ENCODE results near the gene FAM98A. TPM values are rescaled to one million over a fixed set of nuclear protein-coding genes. Genes with fewer than 3 reads are reported as not detected.

Gene FAM98A
- polyA plus RNA-seq, 2 donors = 10.8 to 17.7 TPM

- Histone ChIP-seq H3K4me1 (ENCODE audit: control insufficient read depth in 2 of 2, insufficient read depth in 2 of 2, low read length in 1 of 2) (no peaks in the 10 kb centered on the region), H3K4me3 (ENCODE audit: low read depth in 1 of 2, low read length in 2 of 2) (no peak overlapping the region), H3K9me3 (ENCODE audit: control insufficient read depth in 2 of 2, insufficient read depth in 1 of 2, low read depth in 1 of 2, low read length in 1 of 2) (no peaks in the 10 kb centered on the region), H3K27me3 (ENCODE audit: control insufficient read depth in 1 of 2, insufficient read depth in 2 of 2, low read length in 2 of 2) (no peaks in the 10 kb centered on the region), H3K27ac (ENCODE audit: low read depth in 2 of 2, low read length in 1 of 2) (no peak overlapping the region), H3K36me3 (ENCODE audit: control insufficient read depth in 2 of 2, insufficient read depth in 2 of 2, low read length in 1 of 2) (no peaks in the 10 kb centered on the region)
- WGBS, 2 donors = 90% methylated on average over 1 of the region's 1 CpG
Measured at GRCh38 chr2:33617989-33618388, 18.9 kb upstream of the FAM98A start.

GRCh38 chr2:33617401-33617800, 18.3 kb upstream of the FAM98A start:
- H3K4me3 ChIP-seq (ENCODE audit: low read depth in 1 of 2, low read length in 2 of 2) = no peak overlapping the region
- H3K27ac ChIP-seq (ENCODE audit: low read depth in 2 of 2, low read length in 1 of 2) = no peak overlapping the region
- no peaks in the 10 kb centered on the region for H3K36me3 ChIP-seq (ENCODE audit: control insufficient read depth in 2 of 2, insufficient read depth in 2 of 2, low read length in 1 of 2)
- H3K27me3 ChIP-seq (ENCODE audit: control insufficient read depth in 1 of 2, insufficient read depth in 2 of 2, low read length in 2 of 2) = no peaks in the 10 kb centered on the region
- no peaks in the 10 kb centered on the region for H3K4me1 ChIP-seq (ENCODE audit: control insufficient read depth in 2 of 2, insufficient read depth in 2 of 2, low read length in 1 of 2)
- no peaks in the 10 kb centered on the region for H3K9me3 ChIP-seq (ENCODE audit: control insufficient read depth in 2 of 2, insufficient read depth in 1 of 2, low read depth in 1 of 2, low read length in 1 of 2)
- 71 to 81% methylated on average over 2 of the region's 2 CpGs for whole genome bisulfite sequencing, 2 donors

GRCh38 chr2:33616873-33617272, 17.8 kb upstream of the FAM98A start:
- no peaks in the 10 kb centered on the region for H3K27me3 ChIP-seq (ENCODE audit: control insufficient read depth in 1 of 2, insufficient read depth in 2 of 2, low read length in 2 of 2)
- 58 to 72% methylated on average over 2 of the region's 2 CpGs for WGBS, 2 donors
- no peaks in the 10 kb centered on the region for H3K4me1 ChIP-seq (ENCODE audit: control insufficient read depth in 2 of 2, insufficient read depth in 2 of 2, low read length in 1 of 2)
- H3K27ac ChIP-seq (ENCODE audit: low read depth in 2 of 2, low read length in 1 of 2) = no peak overlapping the region
- H3K4me3 ChIP-seq (ENCODE audit: low read depth in 1 of 2, low read length in 2 of 2) = no peak overlapping the region
- H3K36me3 ChIP-seq (ENCODE audit: control insufficient read depth in 2 of 2, insufficient read depth in 2 of 2, low read length in 1 of 2) = no peaks in the 10 kb centered on the region
- no peaks in the 10 kb centered on the region for H3K9me3 ChIP-seq (ENCODE audit: control insufficient read depth in 2 of 2, insufficient read depth in 1 of 2, low read depth in 1 of 2, low read length in 1 of 2)

GRCh38 chr2:33614190-33614589, 15.1 kb upstream of the FAM98A start:
- Histone ChIP-seq H3K36me3 (ENCODE audit: control insufficient read depth in 2 of 2, insufficient read depth in 2 of 2, low read length in 1 of 2) (no peaks in the 10 kb centered on the region), H3K4me3 (ENCODE audit: low read depth in 1 of 2, low read length in 2 of 2) (no peak overlapping the region), H3K9me3 (ENCODE audit: control insufficient read depth in 2 of 2, insufficient read depth in 1 of 2, low read depth in 1 of 2, low read length in 1 of 2) (no peaks in the 10 kb centered on the region), H3K27me3 (ENCODE audit: control insufficient read depth in 1 of 2, insufficient read depth in 2 of 2, low read length in 2 of 2) (no peaks in the 10 kb centered on the region), H3K27ac (ENCODE audit: low read depth in 2 of 2, low read length in 1 of 2) (no peak overlapping the region), H3K4me1 (ENCODE audit: control insufficient read depth in 2 of 2, insufficient read depth in 2 of 2, low read length in 1 of 2) (no peaks in the 10 kb centered on the region)

- Histone ChIP-seq H3K4me1 (ENCODE audit: control insufficient read depth in 2 of 2, insufficient read depth in 2 of 2, low read length in 1 of 2) (peaks cover 0 to 3% of the 10 kb centered on the region in 2 donors), H3K36me3 (ENCODE audit: control insufficient read depth in 2 of 2, insufficient read depth in 2 of 2, low read length in 1 of 2) (no peaks in the 10 kb centered on the region), H3K27me3 (ENCODE audit: control insufficient read depth in 1 of 2, insufficient read depth in 2 of 2, low read length in 2 of 2) (no peaks in the 10 kb centered on the region), H3K9me3 (ENCODE audit: control insufficient read depth in 2 of 2, insufficient read depth in 1 of 2, low read depth in 1 of 2, low read length in 1 of 2) (no peaks in the 10 kb centered on the region), H3K4me3 (ENCODE audit: low read depth in 1 of 2, low read length in 2 of 2) (no peak overlapping the region), H3K27ac (ENCODE audit: low read depth in 2 of 2, low read length in 1 of 2) (no peak overlapping the region)
- WGBS, 2 donors = 66 to 71% methylated on average over 2 of the region's 2 CpGs
Measured at GRCh38 chr2:33607905-33608304, 8.8 kb upstream of the FAM98A start.

GRCh38 chr2:33607251-33607721, 8.2 kb upstream of the FAM98A start:
- H3K27ac ChIP-seq (ENCODE audit: low read depth in 2 of 2, low read length in 1 of 2) = no peak overlapping the region
- no peaks in the 10 kb centered on the region for H3K36me3 ChIP-seq (ENCODE audit: control insufficient read depth in 2 of 2, insufficient read depth in 2 of 2, low read length in 1 of 2)
- no peak overlapping the region for H3K4me3 ChIP-seq (ENCODE audit: low read depth in 1 of 2, low read length in 2 of 2)
- no peaks in the 10 kb centered on the region for H3K27me3 ChIP-seq (ENCODE audit: control insufficient read depth in 1 of 2, insufficient read depth in 2 of 2, low read length in 2 of 2)
- H3K9me3 ChIP-seq (ENCODE audit: control insufficient read depth in 2 of 2, insufficient read depth in 1 of 2, low read depth in 1 of 2, low read length in 1 of 2) = no peaks in the 10 kb centered on the region
- 56 to 66% methylated on average over 4 of the region's 4 CpGs for WGBS, 2 donors
- peaks cover 0 to 3% of the 10 kb centered on the region in 2 donors for H3K4me1 ChIP-seq (ENCODE audit: control insufficient read depth in 2 of 2, insufficient read depth in 2 of 2, low read length in 1 of 2)

DNA sequence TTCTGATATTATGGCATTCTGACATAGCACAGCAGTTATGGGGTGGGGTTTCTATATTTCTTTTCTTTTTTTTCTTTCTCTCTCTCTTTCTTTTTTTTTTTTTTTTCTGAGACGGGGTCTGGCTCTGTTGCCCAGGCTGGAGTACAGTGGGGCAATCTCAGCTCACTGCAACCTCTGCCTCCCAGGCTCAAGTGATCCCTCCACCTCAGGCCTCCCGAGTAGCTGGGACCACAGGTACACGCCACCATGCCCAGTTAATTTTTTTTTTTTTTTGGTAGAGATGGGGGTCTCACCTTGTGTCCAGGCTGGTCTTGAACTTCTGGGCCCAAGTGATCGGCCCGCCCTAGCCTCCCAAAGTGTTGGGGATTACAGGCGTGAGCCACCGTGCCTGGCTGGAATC, 7.5 kb upstream of the FAM98A start:
- H3K27ac ChIP-seq (ENCODE audit: low read depth in 2 of 2, low read length in 1 of 2) = no peak overlapping the region
- H3K27me3 ChIP-seq (ENCODE audit: control insufficient read depth in 1 of 2, insufficient read depth in 2 of 2, low read length in 2 of 2) = no peaks in the 10 kb centered on the region
- no peak overlapping the region for H3K4me3 ChIP-seq (ENCODE audit: low read depth in 1 of 2, low read length in 2 of 2)
- H3K36me3 ChIP-seq (ENCODE audit: control insufficient read depth in 2 of 2, insufficient read depth in 2 of 2, low read length in 1 of 2) = no peaks in the 10 kb centered on the region
- H3K9me3 ChIP-seq (ENCODE audit: control insufficient read depth in 2 of 2, insufficient read depth in 1 of 2, low read depth in 1 of 2, low read length in 1 of 2) = no peaks in the 10 kb centered on the region
- WGBS, 2 donors = 95 to 97% methylated on average over 7 of the region's 7 CpGs
- H3K4me1 ChIP-seq (ENCODE audit: control insufficient read depth in 2 of 2, insufficient read depth in 2 of 2, low read length in 1 of 2) = peaks cover 0 to 3% of the 10 kb centered on the region in 2 donors

- WGBS, 2 donors = 88% methylated on average over 4 of the region's 4 CpGs
Measured at GRCh38 chr2:33606100-33606499, 7.0 kb upstream of the FAM98A start.

DNA sequence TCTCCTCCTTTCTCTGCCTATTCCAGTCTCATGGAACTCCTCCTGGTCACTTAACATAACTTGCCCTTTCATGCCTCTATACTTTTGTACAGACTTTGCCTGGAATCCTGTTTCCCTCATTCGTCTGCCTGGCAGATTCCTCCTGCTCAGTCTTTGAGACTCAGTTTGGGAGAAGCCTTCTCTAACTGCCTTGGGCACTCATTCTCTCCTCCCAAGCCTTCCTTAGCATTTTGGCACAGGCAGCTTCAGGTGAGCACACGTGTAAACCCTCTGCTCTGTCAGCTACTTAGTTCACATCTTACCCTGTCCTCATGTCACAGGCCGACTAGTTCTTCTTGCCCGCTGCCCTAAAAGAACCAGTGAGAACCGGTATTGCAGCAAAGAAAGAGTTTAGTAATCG, 6.0 kb upstream of the FAM98A start:
- H3K36me3 ChIP-seq (ENCODE audit: control insufficient read depth in 2 of 2, insufficient read depth in 2 of 2, low read length in 1 of 2) = no peaks in the 10 kb centered on the region
- H3K27ac ChIP-seq (ENCODE audit: low read depth in 2 of 2, low read length in 1 of 2) = peak overlapping the region; percentile 27 to 67
- 48 to 50% methylated on average over 6 of the region's 6 CpGs for WGBS, 2 donors
- peaks cover 0 to 3% of the 10 kb centered on the region in 2 donors for H3K4me1 ChIP-seq (ENCODE audit: control insufficient read depth in 2 of 2, insufficient read depth in 2 of 2, low read length in 1 of 2)
- H3K27me3 ChIP-seq (ENCODE audit: control insufficient read depth in 1 of 2, insufficient read depth in 2 of 2, low read length in 2 of 2) = no peaks in the 10 kb centered on the region
- no peak overlapping the region for H3K4me3 ChIP-seq (ENCODE audit: low read depth in 1 of 2, low read length in 2 of 2)
- no peaks in the 10 kb centered on the region for H3K9me3 ChIP-seq (ENCODE audit: control insufficient read depth in 2 of 2, insufficient read depth in 1 of 2, low read depth in 1 of 2, low read length in 1 of 2)

More at GRCh38 chr2:33606100-33606499, 7.0 kb upstream of the FAM98A start:
- Histone ChIP-seq H3K27ac (ENCODE audit: low read depth in 2 of 2, low read length in 1 of 2) (no peak overlapping the region), H3K4me1 (ENCODE audit: control insufficient read depth in 2 of 2, insufficient read depth in 2 of 2, low read length in 1 of 2) (peaks cover 0 to 3% of the 10 kb centered on the region in 2 donors), H3K27me3 (ENCODE audit: control insufficient read depth in 1 of 2, insufficient read depth in 2 of 2, low read length in 2 of 2) (no peaks in the 10 kb centered on the region), H3K36me3 (ENCODE audit: control insufficient read depth in 2 of 2, insufficient read depth in 2 of 2, low read length in 1 of 2) (no peaks in the 10 kb centered on the region), H3K9me3 (ENCODE audit: control insufficient read depth in 2 of 2, insufficient read depth in 1 of 2, low read depth in 1 of 2, low read length in 1 of 2) (no peaks in the 10 kb centered on the region), H3K4me3 (ENCODE audit: low read depth in 1 of 2, low read length in 2 of 2) (no peak overlapping the region)

DNA sequence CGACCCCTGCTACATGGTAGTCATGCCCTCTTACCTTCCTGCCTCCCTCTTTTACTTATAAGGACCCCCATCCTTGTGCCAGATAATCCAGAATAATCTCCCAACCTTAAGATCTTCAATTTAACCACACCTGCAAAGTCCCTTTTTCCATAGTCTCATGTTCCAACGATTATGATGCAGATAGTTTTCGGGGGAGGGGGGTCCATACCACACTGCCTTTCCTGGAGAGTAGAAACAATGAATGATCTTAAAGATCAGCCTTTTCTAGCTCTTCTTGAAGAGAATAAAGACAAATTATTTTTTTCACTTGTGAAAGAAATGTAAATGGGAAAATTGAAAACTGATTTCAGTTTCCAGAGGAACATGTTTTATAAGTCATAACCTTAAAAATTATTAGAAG, 4.3 kb upstream of the FAM98A start:
- H3K36me3 ChIP-seq (ENCODE audit: control insufficient read depth in 2 of 2, insufficient read depth in 2 of 2, low read length in 1 of 2) = no peaks in the 10 kb centered on the region
- 79 to 80% methylated on average over 3 of the region's 3 CpGs for WGBS, 2 donors
- peaks cover 0 to 3% of the 10 kb centered on the region in 2 donors for H3K4me1 ChIP-seq (ENCODE audit: control insufficient read depth in 2 of 2, insufficient read depth in 2 of 2, low read length in 1 of 2)

More for the DNA sequence above, 4.3 kb upstream of the FAM98A start:
- no peak overlapping the region for H3K4me3 ChIP-seq (ENCODE audit: low read depth in 1 of 2, low read length in 2 of 2)
- H3K27me3 ChIP-seq (ENCODE audit: control insufficient read depth in 1 of 2, insufficient read depth in 2 of 2, low read length in 2 of 2) = no peaks in the 10 kb centered on the region
- H3K9me3 ChIP-seq (ENCODE audit: control insufficient read depth in 2 of 2, insufficient read depth in 1 of 2, low read depth in 1 of 2, low read length in 1 of 2) = no peaks in the 10 kb centered on the region
- H3K27ac ChIP-seq (ENCODE audit: low read depth in 2 of 2, low read length in 1 of 2) = no peak overlapping the region

All from esophagus (tissue), 2 donors.